ENCODE data around the gene WDR27. TPM values are rescaled to one million over a fixed set of nuclear protein-coding genes. Genes with fewer than 3 reads are reported as not detected.

The WDR27 gene
- total RNA-seq, 2 donors from 2014 or later = 45.0 to 46.1 TPM

DNA sequence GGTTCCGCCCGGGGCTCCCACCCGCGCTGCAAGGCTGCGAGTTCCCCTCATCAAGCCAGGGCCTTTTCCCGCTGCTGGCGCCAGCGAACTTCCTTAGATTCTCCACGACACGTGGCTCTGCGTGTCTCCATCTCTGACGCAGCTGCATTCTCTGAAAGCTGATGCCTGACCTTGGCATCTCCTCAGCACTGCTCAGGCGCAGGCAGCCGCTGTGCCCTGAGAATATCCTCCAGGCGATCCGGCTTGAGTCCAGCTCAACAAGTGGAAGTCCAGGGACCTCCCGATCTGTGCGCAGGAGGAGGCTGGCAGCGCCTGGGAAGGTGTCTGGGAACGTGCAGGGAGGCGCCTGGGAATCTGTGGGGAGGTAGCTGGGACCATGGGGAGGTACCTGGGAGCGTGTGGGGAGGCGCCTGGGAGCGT is 277.0 kb downstream of the WDR27 start:
- Mint-ChIP-seq H3K36me3 (ENCODE audit: insufficient read depth in 2 of 2) (peaks cover 2 to 4% of the 10 kb centered on the region in 2 donors), H3K27ac (no peak overlapping the region), H3K9me3 (peaks cover 0 to 3% of the 10 kb centered on the region in 2 donors), H3K4me1 (ENCODE audit: low read depth) (no peaks in the 10 kb centered on the region), H3K4me3 (no peak overlapping the region), H3K27me3 (ENCODE audit: low read depth) (no peaks in the 10 kb centered on the region)
- no peak for DNase-seq
- ATAC-seq (replicated peaks in 1 of 2) = no peak

DNA sequence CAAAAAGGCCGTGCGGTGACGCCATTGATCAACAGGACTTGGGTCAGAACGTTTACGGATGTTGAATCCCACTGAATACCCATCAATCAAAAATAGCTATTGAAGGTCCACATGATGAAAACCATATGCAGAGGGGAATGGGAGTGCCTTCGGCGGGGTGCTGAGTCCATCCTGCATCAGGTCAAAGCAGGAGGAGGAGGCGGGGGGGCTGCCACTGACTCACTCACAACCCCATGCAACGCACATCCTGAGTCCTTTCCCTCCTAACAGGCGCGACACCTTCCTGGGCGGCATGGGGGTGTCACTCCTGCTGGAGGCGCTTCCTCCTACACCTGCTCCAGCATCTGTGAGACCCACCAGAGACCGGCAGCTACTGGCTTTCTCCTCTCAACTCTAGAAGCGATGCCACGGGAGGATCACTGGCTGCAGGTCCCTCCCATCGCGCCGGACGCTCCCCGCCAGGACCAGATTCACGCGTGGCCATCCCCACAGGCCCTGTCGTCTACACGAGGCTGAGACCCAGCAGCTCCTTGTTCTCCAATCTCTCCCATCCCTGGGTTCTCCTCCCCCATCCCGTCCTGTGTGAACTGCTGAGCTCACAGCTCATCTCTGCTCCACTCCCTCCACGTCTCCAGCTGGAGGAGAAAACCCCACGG is 277.6 kb downstream of the WDR27 start:
- H3K4me3 Mint-ChIP-seq = no peak overlapping the region
- ATAC-seq (replicated peaks in 1 of 2) (no peak), DNase-seq (no peak)
- H3K9me3 Mint-ChIP-seq = peaks cover 0 to 3% of the 10 kb centered on the region in 2 donors
- no peaks in the 10 kb centered on the region for H3K4me1 Mint-ChIP-seq (ENCODE audit: low read depth)
- H3K27ac Mint-ChIP-seq = no peak overlapping the region
- H3K27me3 Mint-ChIP-seq (ENCODE audit: low read depth) = no peaks in the 10 kb centered on the region
- peaks cover 2 to 4% of the 10 kb centered on the region in 2 donors for H3K36me3 Mint-ChIP-seq (ENCODE audit: insufficient read depth in 2 of 2)

DNA sequence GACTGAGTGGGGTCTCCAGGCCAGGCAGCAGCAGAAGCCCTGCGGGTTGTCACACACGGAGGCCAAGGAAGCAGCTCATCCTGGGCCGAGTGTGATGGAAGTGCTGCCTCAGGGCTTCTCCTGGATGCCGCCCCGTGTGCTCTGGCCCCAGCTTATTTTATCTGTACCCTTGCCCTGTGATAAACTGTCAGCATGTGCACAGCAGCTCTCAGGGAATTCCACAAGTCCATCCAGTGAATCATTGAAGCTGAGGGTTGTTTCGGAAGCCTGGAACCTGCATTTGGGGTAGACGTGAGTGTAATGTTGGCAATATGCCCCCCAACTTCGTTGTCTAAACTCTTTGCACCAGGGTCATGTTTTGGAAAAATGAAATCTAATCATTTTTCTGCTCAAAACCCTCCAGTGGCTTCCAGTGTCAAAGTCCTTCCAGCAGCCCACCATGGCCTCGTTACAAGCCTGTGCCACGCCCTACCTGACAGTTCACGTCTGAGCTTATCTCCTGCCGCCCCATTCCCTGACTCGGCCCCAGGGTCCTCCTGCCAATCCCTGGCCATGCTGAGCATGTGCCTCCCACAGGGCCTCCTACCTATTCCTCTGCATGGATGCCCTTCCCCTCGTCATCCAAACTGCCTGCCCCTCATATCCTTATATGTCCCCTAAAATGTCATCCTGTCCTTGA is 280.1 kb downstream of the WDR27 start:
- H3K4me1 Mint-ChIP-seq (ENCODE audit: low read depth) = no peaks in the 10 kb centered on the region
- ATAC-seq (replicated peaks in 1 of 2) (no peak), DNase-seq (no peak)
- no peak overlapping the region for H3K4me3 Mint-ChIP-seq
- no peaks in the 10 kb centered on the region for H3K27me3 Mint-ChIP-seq (ENCODE audit: low read depth)
- peaks cover 0 to 3% of the 10 kb centered on the region in 2 donors for H3K9me3 Mint-ChIP-seq
- peaks cover 2 to 4% of the 10 kb centered on the region in 2 donors for H3K36me3 Mint-ChIP-seq (ENCODE audit: insufficient read depth in 2 of 2)
- no peak overlapping the region for H3K27ac Mint-ChIP-seq

DNA sequence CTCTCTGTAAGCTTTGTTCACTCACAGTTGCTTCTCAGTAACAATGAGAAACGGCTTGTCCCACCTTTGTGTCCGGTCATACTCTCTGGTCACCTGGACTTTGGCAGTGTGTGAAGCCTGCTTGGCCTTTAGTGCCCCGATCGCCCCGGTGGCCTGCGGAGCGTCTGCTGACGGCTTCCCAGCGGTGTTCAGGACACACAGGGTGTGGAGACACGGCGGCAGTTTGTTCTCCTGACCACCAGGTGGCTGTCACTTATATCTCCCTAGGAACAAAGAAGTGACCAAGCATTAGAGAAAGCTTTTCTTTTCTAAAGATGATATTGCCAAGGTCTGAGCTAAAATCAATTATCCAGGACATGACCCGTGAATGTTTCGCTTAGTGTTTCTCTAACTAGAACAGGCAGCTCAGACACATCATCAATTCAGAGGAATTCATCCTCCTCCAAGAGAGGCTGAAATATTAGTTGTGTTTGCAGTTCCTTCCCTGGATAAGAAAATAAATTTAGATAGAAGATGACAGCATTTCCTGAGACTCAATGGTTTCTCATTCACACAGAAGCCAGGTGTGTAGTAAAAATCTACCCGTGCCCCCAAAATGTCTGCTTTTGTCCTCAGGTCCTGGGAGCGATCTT is 280.8 kb downstream of the WDR27 start:
- no peaks in the 10 kb centered on the region for H3K4me1 Mint-ChIP-seq (ENCODE audit: low read depth)
- ATAC-seq (replicated peaks in 1 of 2) = no peak
- no peak overlapping the region for H3K27ac Mint-ChIP-seq
- H3K4me3 Mint-ChIP-seq = no peak overlapping the region
- peak in 1 of 2 donors; percentile 10 for DNase-seq
- peaks cover 2 to 3% of the 10 kb centered on the region in 2 donors for H3K36me3 Mint-ChIP-seq (ENCODE audit: insufficient read depth in 2 of 2)
- H3K9me3 Mint-ChIP-seq = peaks cover 0 to 3% of the 10 kb centered on the region in 2 donors
- H3K27me3 Mint-ChIP-seq (ENCODE audit: low read depth) = no peaks in the 10 kb centered on the region

DNA sequence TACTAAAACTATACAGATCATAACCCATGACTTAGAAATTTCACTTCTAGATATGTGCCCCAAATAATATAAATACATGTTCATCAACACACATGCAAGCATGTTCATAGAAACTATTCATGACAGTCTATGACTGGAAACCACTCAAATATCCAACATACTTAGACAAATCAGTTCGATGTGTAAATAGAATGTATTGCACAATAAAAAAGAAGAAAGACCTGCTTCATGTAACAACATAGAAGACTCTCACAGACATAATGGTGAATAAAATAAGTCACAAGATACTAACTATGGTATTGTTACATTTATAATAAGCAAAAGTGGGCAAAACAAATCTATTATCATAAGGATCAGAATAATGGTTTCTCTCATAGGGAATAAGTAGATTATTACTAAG is 284.7 kb downstream of the WDR27 start:
- ATAC-seq (replicated peaks in 1 of 2) (no peak), DNase-seq (no peak)
- Mint-ChIP-seq H3K4me3 (no peak overlapping the region), H3K27me3 (ENCODE audit: low read depth) (no peaks in the 10 kb centered on the region), H3K4me1 (ENCODE audit: low read depth) (no peaks in the 10 kb centered on the region), H3K36me3 (ENCODE audit: insufficient read depth in 2 of 2) (peaks cover 8% of the 10 kb centered on the region in 2 donors), H3K27ac (no peak overlapping the region), H3K9me3 (peaks cover 9 to 13% of the 10 kb centered on the region in 2 donors)

DNA sequence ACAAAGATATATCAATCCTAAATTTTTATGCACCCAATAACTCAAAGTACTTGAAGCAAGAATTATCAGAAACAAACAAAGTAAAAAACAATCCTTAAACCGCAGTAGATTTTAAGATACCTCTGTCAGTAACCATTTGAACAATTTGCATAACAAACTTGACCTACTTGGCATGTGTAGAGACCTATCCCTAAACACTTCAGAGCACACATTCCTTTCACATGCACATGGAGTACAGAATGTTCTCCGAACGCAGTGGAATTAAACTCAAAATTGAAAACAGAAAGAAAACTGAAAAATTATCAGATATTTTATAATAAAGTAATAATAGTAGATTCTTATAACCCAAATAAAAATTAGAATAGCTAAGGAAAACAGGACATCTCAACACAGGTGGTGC is 285.6 kb downstream of the WDR27 start:
- no peaks in the 10 kb centered on the region for H3K4me1 Mint-ChIP-seq (ENCODE audit: low read depth)
- H3K4me3 Mint-ChIP-seq = no peak overlapping the region
- no peaks in the 10 kb centered on the region for H3K27me3 Mint-ChIP-seq (ENCODE audit: low read depth)
- no peak for ATAC-seq (replicated peaks in 1 of 2)
- peaks cover 9 to 13% of the 10 kb centered on the region in 2 donors for H3K9me3 Mint-ChIP-seq
- no peak for DNase-seq
- peaks cover 8% of the 10 kb centered on the region in 2 donors for H3K36me3 Mint-ChIP-seq (ENCODE audit: insufficient read depth in 2 of 2)
- H3K27ac Mint-ChIP-seq = no peak overlapping the region

DNA sequence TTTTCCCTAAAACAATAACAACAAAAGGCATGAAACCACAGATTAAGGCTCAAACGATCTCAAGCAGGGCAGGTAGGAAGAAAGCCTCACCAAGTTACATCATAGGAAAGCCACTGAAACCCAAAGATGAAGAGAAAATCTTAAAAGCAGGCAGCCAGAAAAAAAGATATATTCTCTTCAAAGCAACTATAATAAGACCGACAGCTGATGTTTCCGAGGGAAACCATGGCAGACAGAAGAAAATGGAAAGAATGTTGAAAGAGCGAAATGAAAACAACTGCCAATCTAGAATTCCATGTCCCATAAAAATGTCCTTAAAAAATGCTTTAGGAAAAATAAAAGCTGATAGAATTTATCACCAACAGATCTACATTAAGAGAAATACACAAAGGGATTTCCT is 286.6 kb downstream of the WDR27 start:
- Mint-ChIP-seq H3K4me1 (ENCODE audit: low read depth) (no peaks in the 10 kb centered on the region), H3K4me3 (no peak overlapping the region), H3K36me3 (ENCODE audit: insufficient read depth in 2 of 2) (peaks cover 8% of the 10 kb centered on the region in 2 donors), H3K27me3 (ENCODE audit: low read depth) (peaks cover 6% of the 10 kb centered on the region), H3K27ac (no peak overlapping the region), H3K9me3 (peaks cover 9 to 13% of the 10 kb centered on the region in 2 donors)
- ATAC-seq (replicated peaks in 1 of 2) (no peak), DNase-seq (no peak)

DNA sequence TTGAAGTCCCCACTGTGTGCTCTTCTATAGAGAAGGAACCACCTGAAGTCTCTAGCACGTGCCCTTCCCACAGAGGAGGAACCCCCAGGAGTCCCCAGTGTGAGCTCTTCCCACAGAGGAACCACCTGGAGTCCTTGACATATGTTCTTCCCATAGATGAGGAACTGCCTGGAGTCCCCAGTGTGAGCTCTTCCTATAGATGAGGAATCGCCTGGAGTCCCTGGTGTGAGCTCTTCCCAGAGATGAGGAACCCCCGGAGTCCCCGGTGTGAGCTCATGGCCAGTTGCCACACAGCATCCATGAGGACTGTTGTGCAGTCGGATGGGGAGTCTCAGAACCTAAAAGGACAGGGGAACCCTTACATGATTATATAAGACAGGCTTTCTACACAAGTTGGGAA is 290.1 kb downstream of the WDR27 start:
- Mint-ChIP-seq H3K4me3 (no peak overlapping the region), H3K27ac (no peak overlapping the region), H3K9me3 (peaks cover 9 to 13% of the 10 kb centered on the region in 2 donors), H3K4me1 (ENCODE audit: low read depth) (no peaks in the 10 kb centered on the region), H3K36me3 (ENCODE audit: insufficient read depth in 2 of 2) (peaks cover 8% of the 10 kb centered on the region in 2 donors), H3K27me3 (ENCODE audit: low read depth) (peaks cover 9% of the 10 kb centered on the region)
- no peak for DNase-seq
- ATAC-seq (replicated peaks in 1 of 2) = no peak

DNA sequence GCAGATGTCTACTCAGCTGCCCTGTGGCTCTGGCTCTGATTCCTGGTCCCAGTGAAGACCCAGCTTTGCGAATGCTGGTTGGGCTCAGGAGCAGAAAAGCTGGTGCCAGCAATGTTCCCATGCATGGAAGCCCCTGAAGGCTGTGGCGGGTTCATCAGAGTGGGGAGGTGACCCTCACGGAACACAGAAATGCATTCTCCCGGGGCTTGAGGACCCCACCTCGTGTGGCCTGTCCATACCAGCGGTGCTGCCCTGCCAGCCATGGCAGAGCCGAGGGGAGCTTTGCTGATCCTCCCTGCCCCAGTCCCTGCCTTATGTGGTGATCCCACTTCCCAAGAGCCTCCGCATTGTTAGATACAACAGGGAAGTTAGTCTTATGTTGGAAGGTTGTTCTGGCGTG is 290.5 kb downstream of the WDR27 start:
- Mint-ChIP-seq H3K27me3 (ENCODE audit: low read depth) (peaks cover 10% of the 10 kb centered on the region), H3K27ac (no peak overlapping the region), H3K4me1 (ENCODE audit: low read depth) (no peaks in the 10 kb centered on the region), H3K36me3 (ENCODE audit: insufficient read depth in 2 of 2) (peaks cover 8% of the 10 kb centered on the region in 2 donors), H3K4me3 (no peak overlapping the region), H3K9me3 (peaks cover 9 to 13% of the 10 kb centered on the region in 2 donors)
- ATAC-seq (replicated peaks in 1 of 2) (no peak), DNase-seq (no peak)

DNA sequence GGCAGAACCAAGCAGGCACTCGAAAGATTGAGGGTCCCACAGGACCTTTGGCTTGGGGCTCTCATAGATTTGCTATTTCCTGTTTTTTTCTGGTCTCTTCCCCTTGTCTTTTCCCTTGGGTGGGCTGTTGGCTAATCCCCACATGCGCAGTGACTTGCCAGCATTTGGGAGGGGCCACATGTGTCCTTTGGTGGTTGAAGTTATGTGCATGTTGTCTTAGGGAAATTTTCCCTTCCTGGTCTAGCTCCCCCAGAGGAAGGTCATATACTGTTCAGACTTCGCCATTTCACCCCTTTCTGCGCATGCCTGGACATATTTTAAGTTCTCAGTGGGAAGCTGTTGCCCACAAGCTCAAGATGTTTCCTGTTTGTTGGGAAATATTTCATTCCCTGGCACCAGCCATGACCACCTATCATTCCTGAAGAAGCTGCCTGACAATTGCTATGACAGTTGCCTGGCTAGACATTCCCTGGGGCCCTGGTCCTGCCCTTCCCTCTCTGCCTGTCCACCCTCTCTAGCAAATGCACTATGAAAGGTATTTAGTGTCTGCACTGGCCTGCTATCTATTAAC is 292.0 kb downstream of the WDR27 start:
- Mint-ChIP-seq H3K9me3 (peaks cover 7% of the 10 kb centered on the region in 2 donors), H3K4me3 (no peak overlapping the region), H3K27me3 (ENCODE audit: low read depth) (peaks cover 15% of the 10 kb centered on the region), H3K36me3 (ENCODE audit: insufficient read depth in 2 of 2) (peaks cover 3 to 5% of the 10 kb centered on the region in 2 donors), H3K4me1 (ENCODE audit: low read depth) (no peaks in the 10 kb centered on the region), H3K27ac (no peak overlapping the region)
- ATAC-seq (replicated peaks in 1 of 2) (no peak), DNase-seq (no peak)

DNA sequence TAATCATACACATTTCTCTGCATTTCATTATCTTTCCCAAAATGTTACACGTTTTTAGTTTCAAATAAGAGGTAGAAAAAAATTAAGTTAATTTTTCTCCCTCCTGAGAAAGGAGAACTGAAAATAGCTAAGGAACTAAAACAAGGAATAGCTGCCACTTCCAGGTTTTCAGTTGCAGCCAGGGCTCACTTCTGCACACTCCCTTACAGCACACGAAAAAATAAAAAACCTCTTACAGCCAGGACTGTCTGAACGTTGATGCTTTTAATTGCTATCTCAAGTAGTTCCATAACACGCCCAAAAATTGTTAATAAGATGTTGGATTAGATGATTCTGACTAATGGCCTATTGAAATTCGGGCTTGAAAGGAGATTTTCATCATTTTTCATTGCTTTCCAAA is 294.5 kb downstream of the WDR27 start:
- H3K36me3 Mint-ChIP-seq (ENCODE audit: insufficient read depth in 2 of 2) = no peaks in the 10 kb centered on the region
- no peak overlapping the region for H3K27ac Mint-ChIP-seq
- no peaks in the 10 kb centered on the region for H3K4me1 Mint-ChIP-seq (ENCODE audit: low read depth)
- ATAC-seq (replicated peaks in 1 of 2) = no peak
- peaks cover 24% of the 10 kb centered on the region for H3K27me3 Mint-ChIP-seq (ENCODE audit: low read depth)
- no peaks in the 10 kb centered on the region for H3K9me3 Mint-ChIP-seq
- H3K4me3 Mint-ChIP-seq = no peak overlapping the region
- DNase-seq = no peak

Data from activated T-cell treated with anti-CD3 and anti-CD28 coated beads, Interleukin-2, amount 50 U/mL, for 72 hours (primary cell).